ENCODE data around the gene TMUB1.

- TF ChIP-seq, protein P1, sequence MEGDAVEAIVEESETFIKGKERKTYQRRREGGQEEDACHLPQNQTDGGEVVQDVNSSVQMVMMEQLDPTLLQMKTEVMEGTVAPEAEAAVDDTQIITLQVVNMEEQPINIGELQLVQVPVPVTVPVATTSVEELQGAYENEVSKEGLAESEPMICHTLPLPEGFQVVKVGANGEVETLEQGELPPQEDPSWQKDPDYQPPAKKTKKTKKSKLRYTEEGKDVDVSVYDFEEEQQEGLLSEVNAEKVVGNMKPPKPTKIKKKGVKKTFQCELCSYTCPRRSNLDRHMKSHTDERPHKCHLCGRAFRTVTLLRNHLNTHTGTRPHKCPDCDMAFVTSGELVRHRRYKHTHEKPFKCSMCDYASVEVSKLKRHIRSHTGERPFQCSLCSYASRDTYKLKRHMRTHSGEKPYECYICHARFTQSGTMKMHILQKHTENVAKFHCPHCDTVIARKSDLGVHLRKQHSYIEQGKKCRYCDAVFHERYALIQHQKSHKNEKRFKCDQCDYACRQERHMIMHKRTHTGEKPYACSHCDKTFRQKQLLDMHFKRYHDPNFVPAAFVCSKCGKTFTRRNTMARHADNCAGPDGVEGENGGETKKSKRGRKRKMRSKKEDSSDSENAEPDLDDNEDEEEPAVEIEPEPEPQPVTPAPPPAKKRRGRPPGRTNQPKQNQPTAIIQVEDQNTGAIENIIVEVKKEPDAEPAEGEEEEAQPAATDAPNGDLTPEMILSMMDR (conservative IDR thresholded peaks at IDR 0.05; ENCODE audit: low read length), result no peak
- no peak for TF ChIP-seq EZH2phosphoT487 (IDR thresholded peaks at IDR 0.05; ENCODE audit: borderline replicate concordance)
Measured at GRCh38 chr7:151119902-151120301, 36.6 kb upstream of the TMUB1 start.
